Thoracic aorta (tissue), 2 donors: ENCODE measurements around the gene SYNDIG1. TPM values are rescaled to one million over a fixed set of nuclear protein-coding genes. Genes with fewer than 3 reads are reported as not detected.

ENCODE experiments used
- ATAC-seq: fragments of 150-250 bp; one replicate; pipeline ENCODE4 v1.8.0; 2017; ENCODE audit warnings: low read depth; ENCODE audit not compliant: insufficient number of reproducible peaks, low FRiP score
- DNase-seq: peaks from one replicate; pipeline ENCODE4 v3.0.0-alpha.2; 2020; ENCODE audit warnings: low spot score
- H3K27ac ChIP-seq, 2 donors: fragments of 200-600 bp; sonication (generic); 1 replicate in 1 of 2; 2 replicates in 1 of 2; pipeline ENCODE4 v1.5.1; 2016; ENCODE audit warnings: mild to moderate bottlenecking in 2 of 2, moderate library complexity in 2 of 2
- H3K27me3 ChIP-seq: fragments of 200-600 bp; sonication (generic); replicated peaks from 2 replicates; pipeline ENCODE4 v1.6.0; 2016; ENCODE audit warnings: mild to moderate bottlenecking; ENCODE audit not compliant: insufficient read depth
- H3K36me3 ChIP-seq: fragments of 200-600 bp; sonication (generic); one replicate; pipeline ENCODE4 v1.5.1; 2016
- H3K4me1 ChIP-seq, 2 donors: fragments of 200-600 bp; sonication (generic); 1 replicate in 1 of 2; 2 replicates in 1 of 2; pipeline versions ENCODE4 v1.5.1 to v1.6.0; 2016; ENCODE audit warnings: low read depth in 2 of 2, mild to moderate bottlenecking in 1 of 2; ENCODE audit not compliant: control insufficient read depth in 1 of 2
- H3K4me3 ChIP-seq: fragments of 200-600 bp; sonication (generic); 2 replicates; pipeline ENCODE4 v1.5.1; 2016; ENCODE audit warnings: mild to moderate bottlenecking
- H3K9me3 ChIP-seq: fragments of 200-600 bp; sonication (generic); 2 replicates; pipeline ENCODE4 v1.5.1; 2016
- CTCF ChIP-seq: fragments of 200-600 bp; sonication (generic); IDR thresholded peaks from one replicate; pipeline ENCODE4 v1.5.1; 2019; ENCODE audit warnings: antibody characterized with exemption
- total RNA-seq, 2 donors: library from RNA; depleted of rRNA; stranded (reverse); fragments of >200 nt; gene quantifications; one replicate each; pipeline versions ENCODE4 v1.1.0 to v1.2.3, GENCODE V29; 2016

The SYNDIG1 gene
- total RNA-seq, 2 donors from 2014 or later: 1.8 to 5.4 TPM

GRCh38 chr20:24633026-24633425 is 163.6 kb downstream of the SYNDIG1 start:
- ATAC-seq (no peak), DNase-seq (no peak)
- H3K4me1 ChIP-seq: no peaks in the 10 kb centered on the region
- no peak overlapping the region for H3K27ac ChIP-seq
- no peaks in the 10 kb centered on the region for H3K27me3 ChIP-seq
- no peaks in the 10 kb centered on the region for H3K9me3 ChIP-seq
- no peak for TF ChIP-seq CTCF
- H3K36me3 ChIP-seq: no peaks in the 10 kb centered on the region
- H3K4me3 ChIP-seq: no peak overlapping the region

GRCh38 chr20:24633521-24633920 is 164.1 kb downstream of the SYNDIG1 start:
- TF ChIP-seq CTCF: no peak
- no peaks in the 10 kb centered on the region for H3K27me3 ChIP-seq
- H3K27ac ChIP-seq: no peak overlapping the region
- H3K4me1 ChIP-seq: no peaks in the 10 kb centered on the region
- no peak overlapping the region for H3K4me3 ChIP-seq
- ATAC-seq (no peak), DNase-seq (no peak)
- no peaks in the 10 kb centered on the region for H3K9me3 ChIP-seq
- no peaks in the 10 kb centered on the region for H3K36me3 ChIP-seq

GRCh38 chr20:24634855-24635254 is 165.4 kb downstream of the SYNDIG1 start:
- no peaks in the 10 kb centered on the region for H3K9me3 ChIP-seq
- no peaks in the 10 kb centered on the region for H3K4me1 ChIP-seq
- DNase-seq (no peak), ATAC-seq (no peak)
- TF ChIP-seq CTCF: no peak
- H3K27me3 ChIP-seq: no peaks in the 10 kb centered on the region
- H3K27ac ChIP-seq: no peak overlapping the region
- H3K36me3 ChIP-seq: no peaks in the 10 kb centered on the region
- no peak overlapping the region for H3K4me3 ChIP-seq

GRCh38 chr20:24636626-24637025 is 167.2 kb downstream of the SYNDIG1 start:
- Histone ChIP-seq H3K36me3 (no peaks in the 10 kb centered on the region), H3K4me3 (no peak overlapping the region), H3K27me3 (no peaks in the 10 kb centered on the region), H3K9me3 (no peaks in the 10 kb centered on the region), H3K27ac (no peak overlapping the region), H3K4me1 (no peaks in the 10 kb centered on the region)
- no peak for DNase-seq
- no peak for TF ChIP-seq CTCF
- ATAC-seq: no peak

- no peaks in the 10 kb centered on the region for H3K4me1 ChIP-seq
- H3K36me3 ChIP-seq: no peaks in the 10 kb centered on the region
- no peak overlapping the region for H3K4me3 ChIP-seq
- DNase-seq (no peak), ATAC-seq (no peak)
- TF ChIP-seq CTCF: no peak
- H3K27ac ChIP-seq: no peak overlapping the region
- no peaks in the 10 kb centered on the region for H3K9me3 ChIP-seq
- H3K27me3 ChIP-seq: no peaks in the 10 kb centered on the region
These were observed 167.7 kb downstream of the SYNDIG1 start for GRCh38 chr20:24637087-24637486.
